ENCODE results near the gene ZNF462.

DNA sequence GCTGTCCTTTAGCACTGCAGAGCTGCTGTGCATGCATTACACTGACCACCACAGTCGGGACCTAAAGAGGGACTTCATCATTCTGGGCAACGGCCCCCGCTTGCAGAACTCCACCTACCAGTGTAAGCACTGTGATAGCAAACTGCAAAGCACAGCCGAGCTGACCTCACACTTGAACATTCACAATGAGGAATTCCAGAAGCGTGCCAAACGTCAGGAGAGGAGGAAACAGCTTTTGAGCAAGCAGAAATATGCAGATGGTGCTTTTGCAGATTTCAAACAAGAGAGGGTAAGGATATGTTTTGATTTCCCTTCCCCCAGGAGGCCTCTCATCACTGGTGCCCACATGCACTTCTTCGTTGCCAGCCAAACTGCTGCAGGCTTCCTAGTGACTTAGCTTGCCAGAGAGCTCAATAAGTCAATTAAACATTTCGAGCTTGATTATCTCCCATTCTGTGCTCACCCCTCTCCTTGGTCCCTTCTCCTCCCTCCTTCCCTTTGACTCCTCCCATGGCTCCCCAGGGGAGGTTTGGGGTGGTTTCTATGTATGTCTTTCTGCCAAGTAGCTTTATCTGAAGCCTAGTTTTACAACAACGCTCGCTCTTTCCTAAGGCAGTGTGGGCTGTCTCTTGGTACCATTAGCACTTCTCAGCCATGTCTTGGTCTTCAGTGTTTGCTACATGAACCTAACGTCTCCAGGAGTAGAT lies 66.7 kb downstream of the ZNF462 start:
- TF ChIP-seq, protein P1, sequence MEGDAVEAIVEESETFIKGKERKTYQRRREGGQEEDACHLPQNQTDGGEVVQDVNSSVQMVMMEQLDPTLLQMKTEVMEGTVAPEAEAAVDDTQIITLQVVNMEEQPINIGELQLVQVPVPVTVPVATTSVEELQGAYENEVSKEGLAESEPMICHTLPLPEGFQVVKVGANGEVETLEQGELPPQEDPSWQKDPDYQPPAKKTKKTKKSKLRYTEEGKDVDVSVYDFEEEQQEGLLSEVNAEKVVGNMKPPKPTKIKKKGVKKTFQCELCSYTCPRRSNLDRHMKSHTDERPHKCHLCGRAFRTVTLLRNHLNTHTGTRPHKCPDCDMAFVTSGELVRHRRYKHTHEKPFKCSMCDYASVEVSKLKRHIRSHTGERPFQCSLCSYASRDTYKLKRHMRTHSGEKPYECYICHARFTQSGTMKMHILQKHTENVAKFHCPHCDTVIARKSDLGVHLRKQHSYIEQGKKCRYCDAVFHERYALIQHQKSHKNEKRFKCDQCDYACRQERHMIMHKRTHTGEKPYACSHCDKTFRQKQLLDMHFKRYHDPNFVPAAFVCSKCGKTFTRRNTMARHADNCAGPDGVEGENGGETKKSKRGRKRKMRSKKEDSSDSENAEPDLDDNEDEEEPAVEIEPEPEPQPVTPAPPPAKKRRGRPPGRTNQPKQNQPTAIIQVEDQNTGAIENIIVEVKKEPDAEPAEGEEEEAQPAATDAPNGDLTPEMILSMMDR (IDR thresholded peaks at IDR 0.05): no peak
- no peak for TF ChIP-seq EP300 (IDR thresholded peaks at IDR 0.05)
- no peak for TF ChIP-seq POLR2A (IDR thresholded peaks at IDR 0.05)
